ENCODE measurements around the gene CNTNAP2. TPM values are rescaled to one million over a fixed set of nuclear protein-coding genes. Genes with fewer than 3 reads are reported as not detected.

CNTNAP2 gene
- total and polyA plus RNA-seq, 9 donors, result 0.24 to 7.0 (median 1.5) TPM

DNA sequence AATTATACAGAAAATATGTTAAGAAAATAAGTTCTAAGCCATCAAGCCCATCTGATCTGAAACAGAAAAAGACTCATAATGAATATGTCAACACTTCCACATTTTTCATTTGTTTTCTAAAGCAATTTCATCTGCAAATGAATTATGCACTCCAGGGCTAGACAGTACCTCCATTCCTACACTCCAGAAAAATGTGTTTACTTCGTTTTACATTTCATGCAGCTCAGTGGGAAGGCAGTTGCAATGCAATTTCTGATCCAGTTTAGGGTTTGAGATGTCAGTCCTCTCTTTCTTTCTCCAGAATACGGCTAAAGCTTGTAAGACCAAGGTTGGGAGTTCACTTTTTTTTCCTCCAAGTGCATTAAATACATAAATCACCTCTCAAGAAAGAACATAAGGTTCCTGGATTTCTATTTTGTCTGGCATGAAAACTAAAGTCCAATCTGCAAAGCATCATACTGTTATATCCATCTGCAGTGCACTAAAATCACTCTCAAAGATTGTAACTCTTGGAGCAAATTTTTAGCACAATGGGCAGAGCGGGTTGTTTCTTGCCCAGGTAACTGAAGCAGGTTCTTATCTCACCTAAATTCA is 2125.2 kb downstream of the CNTNAP2 start:
- Histone ChIP-seq H3K4me1 (ENCODE audit: insufficient read depth) (peaks cover 5% of the 10 kb centered on the region), H3K27ac (no peak overlapping the region), H3K9me3 (no peaks in the 10 kb centered on the region), H3K27me3 (no peaks in the 10 kb centered on the region), H3K36me3 (no peaks in the 10 kb centered on the region), H3K4me3 (no peak overlapping the region)
- 36 to 47% (median 43%) methylated on average over 3 of the region's 3 CpGs for WGBS, 3 donors
- intact Hi-C loops (cut with DNase I), result loop anchor here in 1 of 4 donors (10.0 kb wide), 1 partner anchor 87 kb away; no protein-coding TSS in a partner anchor
- TF ChIP-seq, protein P1, sequence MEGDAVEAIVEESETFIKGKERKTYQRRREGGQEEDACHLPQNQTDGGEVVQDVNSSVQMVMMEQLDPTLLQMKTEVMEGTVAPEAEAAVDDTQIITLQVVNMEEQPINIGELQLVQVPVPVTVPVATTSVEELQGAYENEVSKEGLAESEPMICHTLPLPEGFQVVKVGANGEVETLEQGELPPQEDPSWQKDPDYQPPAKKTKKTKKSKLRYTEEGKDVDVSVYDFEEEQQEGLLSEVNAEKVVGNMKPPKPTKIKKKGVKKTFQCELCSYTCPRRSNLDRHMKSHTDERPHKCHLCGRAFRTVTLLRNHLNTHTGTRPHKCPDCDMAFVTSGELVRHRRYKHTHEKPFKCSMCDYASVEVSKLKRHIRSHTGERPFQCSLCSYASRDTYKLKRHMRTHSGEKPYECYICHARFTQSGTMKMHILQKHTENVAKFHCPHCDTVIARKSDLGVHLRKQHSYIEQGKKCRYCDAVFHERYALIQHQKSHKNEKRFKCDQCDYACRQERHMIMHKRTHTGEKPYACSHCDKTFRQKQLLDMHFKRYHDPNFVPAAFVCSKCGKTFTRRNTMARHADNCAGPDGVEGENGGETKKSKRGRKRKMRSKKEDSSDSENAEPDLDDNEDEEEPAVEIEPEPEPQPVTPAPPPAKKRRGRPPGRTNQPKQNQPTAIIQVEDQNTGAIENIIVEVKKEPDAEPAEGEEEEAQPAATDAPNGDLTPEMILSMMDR (IDR thresholded peaks at IDR 0.05), result no peak
- TF ChIP-seq POLR2A (IDR thresholded peaks at IDR 0.05) (no peak), EP300 (IDR thresholded peaks at IDR 0.05) (no peak)
- no peak for DNase-seq

DNA sequence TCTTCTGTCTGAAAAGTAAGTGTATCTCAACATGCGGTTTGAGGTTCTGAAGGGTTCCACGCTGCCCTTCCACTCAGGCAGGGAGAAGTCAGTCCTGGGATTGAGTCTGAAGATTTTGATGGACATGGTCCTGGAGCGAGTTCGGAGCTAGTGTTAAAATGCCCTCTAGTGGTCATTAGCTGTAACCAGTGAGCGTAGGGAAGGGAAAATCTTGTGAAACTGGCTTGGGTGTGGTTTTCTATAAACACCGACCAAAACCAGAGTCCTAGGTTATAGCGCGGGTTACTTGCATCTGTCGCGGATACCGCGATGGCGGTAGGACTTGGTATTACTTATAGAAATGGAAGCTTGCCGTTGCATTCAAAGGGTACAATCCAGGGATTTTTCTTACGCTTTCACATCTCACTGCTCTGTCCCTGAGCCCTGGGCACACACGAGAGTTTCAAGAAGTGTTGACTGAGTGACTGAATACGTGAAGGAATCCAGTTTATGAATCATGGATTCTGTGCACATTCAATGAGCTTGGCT is 2125.8 kb downstream of the CNTNAP2 start:
- DNase-seq, result peak in 1 of 5 donors; percentile 42
- no peak overlapping the region for H3K4me3 ChIP-seq
- H3K36me3 ChIP-seq, result no peaks in the 10 kb centered on the region
- no peaks in the 10 kb centered on the region for H3K9me3 ChIP-seq
- intact Hi-C loops (cut with DNase I), result loop anchor here in 1 of 4 donors (10.0 kb wide), 1 partner anchor 88 kb away; no protein-coding TSS in a partner anchor
- no peak overlapping the region for H3K27ac ChIP-seq
- peaks cover 5% of the 10 kb centered on the region for H3K4me1 ChIP-seq (ENCODE audit: insufficient read depth)
- H3K27me3 ChIP-seq, result no peaks in the 10 kb centered on the region
- 6 to 11% (median 10%) methylated on average over 17 of the region's 17 CpGs for WGBS, 3 donors
- no peak for TF ChIP-seq EP300 (IDR thresholded peaks at IDR 0.05)
- TF ChIP-seq, protein P1 (IDR thresholded peaks at IDR 0.05), result peak; percentile 61 to 66 (median 66)

DNA sequence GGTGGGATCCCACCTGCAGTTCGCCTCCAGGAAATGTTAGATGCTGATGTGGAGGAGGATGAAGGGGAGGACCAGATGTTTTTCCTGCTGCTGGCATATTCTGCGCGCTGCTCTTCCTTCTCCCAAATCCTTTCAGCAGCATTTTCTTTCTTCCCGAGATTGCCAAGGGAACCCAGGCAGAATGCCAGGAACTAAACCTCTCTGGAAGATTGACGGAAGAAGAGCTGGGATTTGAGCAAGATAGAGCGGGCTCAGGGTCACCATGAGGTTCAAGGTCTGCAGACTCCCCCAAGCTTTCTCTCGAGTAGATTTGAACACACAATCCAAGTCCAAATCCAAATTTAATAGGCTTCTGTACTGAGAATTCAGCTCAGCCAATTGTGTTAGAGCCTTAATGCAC is 2128.8 kb downstream of the CNTNAP2 start:
- intact Hi-C loops (cut with DNase I), result loop anchor here in 1 of 4 donors (10.0 kb wide), 1 partner anchor 91 kb away; no protein-coding TSS in a partner anchor
- WGBS, 3 donors, result 5 to 16% (median 8%) methylated on average over 7 of the region's 7 CpGs
- Histone ChIP-seq H3K27me3 (no peaks in the 10 kb centered on the region), H3K9me3 (no peaks in the 10 kb centered on the region), H3K27ac (no peak overlapping the region), H3K4me3 (no peak overlapping the region), H3K4me1 (ENCODE audit: insufficient read depth) (peaks cover 5% of the 10 kb centered on the region), H3K36me3 (no peaks in the 10 kb centered on the region)
- TF ChIP-seq POLR2A (IDR thresholded peaks at IDR 0.05) (no peak), EP300 (IDR thresholded peaks at IDR 0.05) (no peak)
- TF ChIP-seq, protein P1 (IDR thresholded peaks at IDR 0.05), result no peak
- no peak for DNase-seq

DNA sequence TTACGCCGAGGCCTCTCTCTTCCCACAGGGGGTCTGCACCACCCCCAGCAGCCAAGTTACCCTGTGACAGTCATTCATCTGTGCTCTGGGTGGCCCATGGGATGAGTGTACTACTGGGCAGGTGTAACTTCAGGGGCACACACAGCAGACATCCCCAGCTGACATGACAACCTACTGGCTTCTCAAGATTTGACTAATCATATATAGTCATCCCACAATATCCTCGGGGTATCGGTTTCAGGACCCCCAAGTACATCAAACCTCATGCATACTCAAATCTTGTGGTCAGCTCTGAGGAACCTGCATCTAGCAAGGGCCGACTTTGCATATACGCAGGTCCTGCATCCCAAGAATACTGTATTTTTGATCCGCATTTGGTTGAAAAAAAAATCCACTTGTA is 2137.0 kb downstream of the CNTNAP2 start:
- no peaks in the 10 kb centered on the region for H3K36me3 ChIP-seq
- peaks cover 3% of the 10 kb centered on the region for H3K4me1 ChIP-seq (ENCODE audit: insufficient read depth)
- TF ChIP-seq POLR2A (IDR thresholded peaks at IDR 0.05), result no peak
- H3K9me3 ChIP-seq, result no peaks in the 10 kb centered on the region
- no peak overlapping the region for H3K27ac ChIP-seq
- DNase-seq, result no peak
- 90 to 93% (median 90%) methylated on average over 7 of the region's 7 CpGs for WGBS, 3 donors
- H3K4me3 ChIP-seq, result no peak overlapping the region
- no peaks in the 10 kb centered on the region for H3K27me3 ChIP-seq
- intact Hi-C loops (cut with DNase I), result no loop called here

DNA sequence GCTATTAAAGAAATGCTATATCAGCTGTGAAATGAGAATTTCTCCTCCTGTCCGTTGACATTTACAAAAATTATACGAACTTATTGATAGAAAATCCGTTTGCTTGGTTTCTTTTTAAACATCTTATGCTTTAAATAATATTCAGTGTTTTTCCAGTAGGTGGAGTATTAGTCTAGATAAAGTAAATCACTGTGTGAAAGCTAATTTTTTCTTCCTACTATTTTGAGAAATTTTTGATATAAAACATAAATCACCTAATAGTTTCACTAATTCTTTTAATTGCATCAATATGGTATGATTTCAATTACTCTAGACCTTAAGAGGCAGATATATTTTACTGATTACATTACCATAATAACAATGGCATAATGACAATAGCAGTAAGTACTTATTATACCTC is 2138.7 kb downstream of the CNTNAP2 start:
- WGBS, 3 donors, result 10 to 20% (median 12%) methylated on average over 3 of the region's 3 CpGs
- intact Hi-C loops (cut with DNase I), result no loop called here
- Histone ChIP-seq H3K4me1 (ENCODE audit: insufficient read depth) (peaks cover 4% of the 10 kb centered on the region), H3K36me3 (no peaks in the 10 kb centered on the region), H3K27me3 (no peaks in the 10 kb centered on the region), H3K9me3 (no peaks in the 10 kb centered on the region), H3K27ac (no peak overlapping the region), H3K4me3 (no peak overlapping the region)
- no peak for TF ChIP-seq POLR2A (IDR thresholded peaks at IDR 0.05)
- TF ChIP-seq, protein P1 (IDR thresholded peaks at IDR 0.05), result no peak
- no peak for TF ChIP-seq EP300 (IDR thresholded peaks at IDR 0.05)
- DNase-seq, result no peak
